GM12878 (cell line): ENCODE data around the gene CSMD2. TPM values are rescaled to one million over a fixed set of nuclear protein-coding genes. Genes with fewer than 3 reads are reported as not detected.

Source experiments
- BRCA1 ChIP-seq: IDR thresholded peaks from 2 replicates; pipeline ENCODE4 v1.6.1; 2011; ENCODE audit warnings: low read depth, low read length, improper control_type of control experiment
- CHD1 ChIP-seq: IDR thresholded peaks from 2 replicates; pipeline ENCODE4 v1.6.1; 2012; ENCODE audit warnings: low read depth, low read length, improper control_type of control experiment
- CREM ChIP-seq: IDR thresholded peaks from 2 replicates; pipeline ENCODE4 v1.6.1; 2014; ENCODE audit warnings: antibody characterized with exemption, low read depth
- ETV6 ChIP-seq, 2 experiments: fragments of 450-650 bp in 1 of 2; IDR thresholded peaks in 1 of 2; conservative IDR thresholded peaks in 1 of 2; 2 replicates each; pipeline ENCODE4 v1.6.1; 2014; ENCODE audit warnings: antibody characterized with exemption in 1 of 2, borderline replicate concordance in 1 of 2, low read depth in 1 of 2, mild to moderate bottlenecking in 1 of 2, moderate library complexity in 1 of 2
- HDAC6 ChIP-seq: fragments of 200-600 bp; sonication (generic); IDR thresholded peaks from one replicate; pipeline ENCODE4 v1.8.0; 2017; ENCODE audit warnings: antibody characterized with exemption; ENCODE audit not compliant: unreplicated experiment
- HDGF ChIP-seq: fragments of 450-650 bp; IDR thresholded peaks from 2 replicates; pipeline ENCODE4 v1.6.1; 2016; ENCODE audit warnings: antibody characterized with exemption
- MYB ChIP-seq: fragments of 150-350 bp; IDR thresholded peaks from 2 replicates; pipeline ENCODE4 v1.6.1; 2014; ENCODE audit warnings: mild to moderate bottlenecking, low read depth, low read length, borderline replicate concordance
- NR2C1 ChIP-seq: fragments of 450-650 bp; IDR thresholded peaks from 2 replicates; pipeline ENCODE4 v1.6.1; 2017; ENCODE audit warnings: antibody characterized with exemption, mild to moderate bottlenecking, moderate library complexity
- NR2F1 ChIP-seq: fragments of 450-650 bp; conservative IDR thresholded peaks from 2 replicates; pipeline ENCODE4 v1.6.1; 2017; ENCODE audit warnings: mild to moderate bottlenecking
- NRF1 ChIP-seq: conservative IDR thresholded peaks from 2 replicates; pipeline ENCODE4 v1.6.1; 2011; ENCODE audit warnings: mild to moderate bottlenecking, low read depth, low read length, improper control_type of control experiment
- PAX8 ChIP-seq: fragments of 450-650 bp; IDR thresholded peaks from 2 replicates; pipeline ENCODE4 v1.6.1; 2017; ENCODE audit warnings: mild to moderate bottlenecking, moderate library complexity
- PBX3 ChIP-seq: IDR thresholded peaks from 2 replicates; pipeline ENCODE4 v1.6.1; 2011; ENCODE audit warnings: mild to moderate bottlenecking, low read depth, low read length, moderate library complexity; ENCODE audit not compliant: insufficient replicate concordance
- POLR2A ChIP-seq: IDR thresholded peaks from 2 replicates; pipeline ENCODE4 v1.6.1; 2011; ENCODE audit warnings: low read depth, mild to moderate bottlenecking, low read length
- POLR2AphosphoS5 ChIP-seq: IDR thresholded peaks from 2 replicates; pipeline ENCODE4 v1.6.1; 2011; ENCODE audit warnings: mild to moderate bottlenecking, low read length, inconsistent platforms
- RAD21 ChIP-seq: IDR thresholded peaks from 2 replicates; pipeline ENCODE4 v1.6.1; 2011; ENCODE audit warnings: mild to moderate bottlenecking, low read depth, low read length, moderate library complexity; ENCODE audit not compliant: insufficient read depth
- RAD51 ChIP-seq: fragments of 450-650 bp; IDR thresholded peaks from 2 replicates; pipeline ENCODE4 v1.6.1; 2016; ENCODE audit warnings: moderate library complexity, mild to moderate bottlenecking, inconsistent platforms
- RFX5 ChIP-seq: IDR thresholded peaks from 2 replicates; pipeline ENCODE4 v1.6.1; 2011; ENCODE audit warnings: low read depth, low read length, improper control_type of control experiment
- SIX5 ChIP-seq: IDR thresholded peaks from 2 replicates; pipeline ENCODE4 v1.6.1; 2011; ENCODE audit warnings: mild to moderate bottlenecking, low read depth, low read length, moderate library complexity; ENCODE audit not compliant: severe bottlenecking
- SMAD1 ChIP-seq: fragments of 450-650 bp; IDR thresholded peaks from 2 replicates; pipeline ENCODE4 v1.6.1; 2018; ENCODE audit warnings: mild to moderate bottlenecking, low read depth; ENCODE audit not compliant: partially characterized antibody
- SPI1 ChIP-seq: IDR thresholded peaks from 2 replicates; pipeline ENCODE4 v1.6.1; 2011; ENCODE audit warnings: low read depth, mild to moderate bottlenecking, low read length, moderate library complexity, borderline replicate concordance; ENCODE audit not compliant: insufficient read depth
- TBL1XR1 ChIP-seq: IDR thresholded peaks from 2 replicates; pipeline ENCODE4 v1.6.1; 2012; ENCODE audit warnings: low read depth, low read length, improper control_type of control experiment
- TCF3 ChIP-seq: IDR thresholded peaks from 2 replicates; pipeline ENCODE4 v1.6.1; 2012; ENCODE audit warnings: low read depth, mild to moderate bottlenecking, low read length, borderline replicate concordance; ENCODE audit not compliant: insufficient read depth
- ZNF384 ChIP-seq: IDR thresholded peaks from 2 replicates; pipeline ENCODE4 v1.6.1; 2012; ENCODE audit warnings: low read depth, mild to moderate bottlenecking, low read length, improper control_type of control experiment, borderline replicate concordance
- ZNF592 ChIP-seq: fragments of 450-650 bp; IDR thresholded peaks from 2 replicates; pipeline ENCODE4 v1.6.1; 2017; ENCODE audit warnings: mild to moderate bottlenecking, moderate library complexity
- polyA plus RNA-seq, 11 experiments: library from polyadenylated mRNA; depleted of rRNA in 4 of 11; unstranded in 6 of 11; stranded (reverse) in 5 of 11; fragments of >200 nt; fragmentation: Nextera tagmentation in 4 of 11; fragmentation: Illumina TruSeq in 1 of 11; extraction: Ambion mirVana in 4 of 11; extraction: Trizol in 1 of 11; gene quantifications; 1 replicate in 1 of 11; 2 replicates in 10 of 11; pipeline versions ENCODE4 v1.2.1 to v1.2.3, GENCODE V29; 2011 to 2016; ENCODE audit warnings: inconsistent platforms in 2 of 11, missing spikeins in 2 of 11, low read depth in 1 of 11
- total RNA-seq, 4 experiments: library from RNA; depleted of rRNA in 3 of 4; stranded (reverse); fragments of >200 nt in 3 of 4; fragmentation: Illumina TruSeq in 1 of 4; extraction: Trizol in 1 of 4; gene quantifications; 2 replicates each; pipeline versions ENCODE4 v1.2.1 to v1.2.3, GENCODE V29; 2013 to 2021
- TF ChIP-seq, protein P1 (sequence below): fragments of 150-350 bp; IDR thresholded peaks from 2 replicates; pipeline ENCODE4 v1.6.1; 2014; ENCODE audit warnings: mild to moderate bottlenecking, low read depth, low read length

Gene CSMD2
- total and polyA plus RNA-seq, 10 of the 15 experiments (the other 5 are each of a cell fraction or from before 2014, with no cell fraction given) = under 0.01 TPM; not detected in 9

DNA sequence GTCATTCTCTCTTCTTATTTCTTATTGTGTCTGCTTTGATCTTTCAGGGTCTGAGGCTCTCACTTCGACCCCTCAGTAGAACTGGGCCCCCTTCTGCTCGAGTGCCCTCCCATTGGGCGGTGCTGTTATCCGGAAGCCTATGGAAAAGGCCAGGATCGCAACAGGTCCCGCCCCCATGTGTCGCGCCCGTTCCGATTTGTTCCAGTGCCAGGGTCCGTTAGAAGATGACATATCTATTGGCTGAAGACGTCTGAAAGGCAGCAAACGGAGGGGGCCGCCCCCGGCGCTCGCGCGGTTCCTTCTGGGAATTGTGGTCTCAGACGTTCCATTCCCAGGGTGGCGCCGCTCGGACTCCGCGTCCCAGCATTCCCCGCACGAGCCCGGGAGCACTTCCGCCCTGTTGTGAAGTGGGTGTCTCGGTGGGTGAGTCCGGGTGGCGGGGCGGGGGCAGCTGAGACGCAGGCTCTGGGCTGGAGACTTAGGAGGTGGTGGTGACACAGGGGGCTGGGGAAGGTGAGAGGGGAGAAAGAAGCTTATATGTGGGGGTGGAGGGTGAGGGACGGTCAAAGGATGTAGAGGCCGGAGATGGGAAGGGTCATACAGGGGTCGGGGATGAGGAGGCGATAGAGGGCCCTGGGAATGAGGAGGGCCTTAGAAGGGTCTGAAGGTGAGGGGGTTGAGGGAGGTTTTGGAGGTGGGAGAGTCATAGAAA is 692.6 kb downstream of the CSMD2 start, which contains the start of gene ZSCAN20 (continued):
- no peak for TF ChIP-seq ETV6 (conservative IDR thresholded peaks at IDR 0.05 in 1 of 2, IDR thresholded peaks at IDR 0.05 in 1 of 2; ENCODE audit: borderline replicate concordance in 1 of 2, low read depth in 1 of 2)
- TF ChIP-seq SPI1 = peak; percentile 70; the same call in 1 of the 2 replicates
- peak; percentile 72 for TF ChIP-seq POLR2A
- no peak for TF ChIP-seq PAX8
- TF ChIP-seq CREM = no peak; the same call in none of the 2 replicates
- no peak for TF ChIP-seq BRCA1
- peak; percentile 76 for TF ChIP-seq NR2C1
- peak; percentile 89 for TF ChIP-seq HDGF
- no peak for TF ChIP-seq TCF3
- TF ChIP-seq SMAD1 = peak; percentile 52
- no peak for TF ChIP-seq HDAC6
- no peak; the same call in 1 of the 2 replicates for TF ChIP-seq RAD51
- no peak for TF ChIP-seq ZNF384
- TF ChIP-seq POLR2AphosphoS5 = 0 out of 2 replicates have a peak, but pooled peaks have one; percentile 27
- peak; percentile 24; the same call in 1 of the 2 replicates for TF ChIP-seq TBL1XR1
- TF ChIP-seq ZNF592 = no peak
- no peak for TF ChIP-seq CHD1
- TF ChIP-seq NRF1 = no peak; the same call in 1 of the 2 replicates
- no peak for TF ChIP-seq NR2F1
- TF ChIP-seq, protein P1, sequence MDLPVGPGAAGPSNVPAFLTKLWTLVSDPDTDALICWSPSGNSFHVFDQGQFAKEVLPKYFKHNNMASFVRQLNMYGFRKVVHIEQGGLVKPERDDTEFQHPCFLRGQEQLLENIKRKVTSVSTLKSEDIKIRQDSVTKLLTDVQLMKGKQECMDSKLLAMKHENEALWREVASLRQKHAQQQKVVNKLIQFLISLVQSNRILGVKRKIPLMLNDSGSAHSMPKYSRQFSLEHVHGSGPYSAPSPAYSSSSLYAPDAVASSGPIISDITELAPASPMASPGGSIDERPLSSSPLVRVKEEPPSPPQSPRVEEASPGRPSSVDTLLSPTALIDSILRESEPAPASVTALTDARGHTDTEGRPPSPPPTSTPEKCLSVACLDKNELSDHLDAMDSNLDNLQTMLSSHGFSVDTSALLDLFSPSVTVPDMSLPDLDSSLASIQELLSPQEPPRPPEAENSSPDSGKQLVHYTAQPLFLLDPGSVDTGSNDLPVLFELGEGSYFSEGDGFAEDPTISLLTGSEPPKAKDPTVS = no peak
- TF ChIP-seq RFX5 = peak; percentile 56; the same call in 1 of the 2 replicates
- TF ChIP-seq SIX5 = peak; percentile 83
- no peak for TF ChIP-seq RAD21
- TF ChIP-seq MYB = 0 out of 2 replicates have a peak, but pooled peaks have one; percentile 39
- TF ChIP-seq PBX3 = peak; percentile 93
